Upper lobe of left lung (tissue), 6 donors: ENCODE measurements around the gene CDK13. TPM values are rescaled to one million over a fixed set of nuclear protein-coding genes. Genes with fewer than 3 reads are reported as not detected.
A peak's percentile ranks its signal among the peaks of the same experiment; 100 is the strongest.

Experiments used
- ATAC-seq, 2 donors: fragments of 200-7000 bp; cut with Tn5 transposase; one replicate each; pipeline ENCODE4 v1.9.1; 2022; ENCODE audit warnings: mild to moderate bottlenecking in 2 of 2, moderate library complexity in 2 of 2; ENCODE audit not compliant: low FRiP score in 2 of 2
- DNase-seq, 2 donors: peaks; one replicate each; pipeline ENCODE4 v3.0.0-alpha.2; 2019 to 2020
- H3K27ac ChIP-seq, 4 donors: fragments of 200-600 bp; sonication (generic); one replicate each; pipeline ENCODE4 v1.5.1; 2016 to 2019
- H3K27me3 ChIP-seq, 4 donors: fragments of 200-600 bp; sonication (generic); one replicate each; pipeline ENCODE4 v1.5.1; 2017 to 2019
- H3K36me3 ChIP-seq, 4 donors: fragments of 200-600 bp; sonication (generic); one replicate each; pipeline ENCODE4 v1.5.1; 2016 to 2019
- H3K4me1 ChIP-seq, 4 donors: fragments of 200-600 bp; sonication (generic); one replicate each; pipeline ENCODE4 v1.5.1; 2018 to 2019
- H3K4me3 ChIP-seq, 4 donors: fragments of 200-600 bp; sonication (generic); one replicate each; pipeline ENCODE4 v1.5.1; 2017 to 2019; ENCODE audit warnings: mild to moderate bottlenecking in 2 of 4, moderate library complexity in 1 of 4
- H3K9me3 ChIP-seq, 4 donors: fragments of 200-600 bp; sonication (generic); one replicate each; pipeline ENCODE4 v1.5.1; 2018 to 2019
- EP300 ChIP-seq, 4 donors: sonication (generic); formaldehyde crosslinking; IDR thresholded peaks; one replicate each; pipeline ENCODE4 v1.5.1; 2017; ENCODE audit warnings: antibody characterized with exemption in 4 of 4, control low read depth in 2 of 4
- POLR2A ChIP-seq, 4 donors: fragments of 450-650 bp; IDR thresholded peaks; one replicate each; pipeline ENCODE4 v1.5.1; 2016 to 2017; ENCODE audit warnings: antibody characterized with exemption in 4 of 4, mild to moderate bottlenecking in 2 of 4
- POLR2AphosphoS5 ChIP-seq, 2 donors: sonication (generic); formaldehyde crosslinking; IDR thresholded peaks; one replicate each; pipeline ENCODE4 v1.5.1; 2017; ENCODE audit warnings: antibody characterized with exemption in 2 of 2
- WGBS, 2 donors: methylation state at CpG; one replicate each; pipeline ENCODE4 v1.1.5; 2017 to 2018; 5-methylcytosine and 5-hydroxymethylcytosine counted together
- total RNA-seq, 6 donors: library from RNA; depleted of rRNA in 4 of 6; stranded (reverse); fragments of >200 nt in 4 of 6; gene quantifications; one replicate each; pipeline versions ENCODE4 v1.1.0 to v1.2.1, GENCODE V29; 2016 to 2021
- TF ChIP-seq, protein P1 (sequence below), 6 experiments: fragments of 450-650 bp in 4 of 6; fragments of 200-600 bp in 2 of 6; sonication (generic) in 2 of 6; IDR thresholded peaks; one replicate each; pipeline ENCODE4 v1.5.1; 2016 to 2019; ENCODE audit warnings: antibody characterized with exemption in 6 of 6
- donor health status: DM: no; HTN: no; CAD: no; lungs with moderate emphysema.
- donor health status: DM: no; HTN: yes; CAD: no; lungs with severe emphysema.

Gene CDK13
- total RNA-seq, 6 donors from 2014 or later: 39.0 to 145 (median 77.3) TPM

GRCh38 chr7:40043164-40043563, 93.1 kb downstream of the CDK13 start:
- no peaks in the 10 kb centered on the region for H3K27me3 ChIP-seq
- no peak for TF ChIP-seq POLR2AphosphoS5 (IDR thresholded peaks at IDR 0.05)
- TF ChIP-seq POLR2A (IDR thresholded peaks at IDR 0.05): no peak
- no peak for TF ChIP-seq EP300 (IDR thresholded peaks at IDR 0.05)
- TF ChIP-seq, protein P1, sequence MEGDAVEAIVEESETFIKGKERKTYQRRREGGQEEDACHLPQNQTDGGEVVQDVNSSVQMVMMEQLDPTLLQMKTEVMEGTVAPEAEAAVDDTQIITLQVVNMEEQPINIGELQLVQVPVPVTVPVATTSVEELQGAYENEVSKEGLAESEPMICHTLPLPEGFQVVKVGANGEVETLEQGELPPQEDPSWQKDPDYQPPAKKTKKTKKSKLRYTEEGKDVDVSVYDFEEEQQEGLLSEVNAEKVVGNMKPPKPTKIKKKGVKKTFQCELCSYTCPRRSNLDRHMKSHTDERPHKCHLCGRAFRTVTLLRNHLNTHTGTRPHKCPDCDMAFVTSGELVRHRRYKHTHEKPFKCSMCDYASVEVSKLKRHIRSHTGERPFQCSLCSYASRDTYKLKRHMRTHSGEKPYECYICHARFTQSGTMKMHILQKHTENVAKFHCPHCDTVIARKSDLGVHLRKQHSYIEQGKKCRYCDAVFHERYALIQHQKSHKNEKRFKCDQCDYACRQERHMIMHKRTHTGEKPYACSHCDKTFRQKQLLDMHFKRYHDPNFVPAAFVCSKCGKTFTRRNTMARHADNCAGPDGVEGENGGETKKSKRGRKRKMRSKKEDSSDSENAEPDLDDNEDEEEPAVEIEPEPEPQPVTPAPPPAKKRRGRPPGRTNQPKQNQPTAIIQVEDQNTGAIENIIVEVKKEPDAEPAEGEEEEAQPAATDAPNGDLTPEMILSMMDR (IDR thresholded peaks at IDR 0.05): no peak
- no peak overlapping the region for H3K27ac ChIP-seq
- no peaks in the 10 kb centered on the region for H3K4me1 ChIP-seq
- ATAC-seq (no peak), DNase-seq (no peak)
- H3K9me3 ChIP-seq: no peaks in the 10 kb centered on the region
- peaks cover 0 to 8% (median 0%) of the 10 kb centered on the region in 4 donors for H3K36me3 ChIP-seq
- 92 to 94% methylated on average over 2 of the region's 2 CpGs for WGBS, 2 donors
- no peak overlapping the region for H3K4me3 ChIP-seq

DNA sequence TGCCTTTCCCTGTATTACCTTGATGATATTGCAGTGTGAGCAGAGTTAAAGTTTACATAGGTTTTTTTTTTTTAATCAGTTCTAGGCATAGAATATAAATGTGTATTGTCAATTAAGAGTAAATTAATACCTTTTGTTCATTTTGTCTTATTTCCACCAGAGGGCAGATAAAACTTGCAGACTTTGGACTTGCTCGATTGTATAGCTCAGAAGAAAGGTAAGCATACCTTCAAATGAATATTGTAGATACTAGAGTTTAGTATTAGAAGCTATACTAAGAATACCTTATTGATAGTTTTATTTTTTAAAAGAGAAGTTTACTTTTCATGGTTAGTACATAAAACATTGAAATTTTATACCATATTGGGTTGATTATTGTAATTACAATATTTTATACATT, 97.6 kb downstream of the CDK13 start:
- no peaks in the 10 kb centered on the region for H3K4me1 ChIP-seq
- no peaks in the 10 kb centered on the region for H3K27me3 ChIP-seq
- peaks cover 0 to 4% (median 0%) of the 10 kb centered on the region in 4 donors for H3K36me3 ChIP-seq
- ATAC-seq (no peak), DNase-seq (no peak)
- no peak overlapping the region for H3K4me3 ChIP-seq
- 84 to 92% methylated on average over 1 of the region's 1 CpG for WGBS, 2 donors
- TF ChIP-seq, protein P1 (IDR thresholded peaks at IDR 0.05): no peak
- TF ChIP-seq POLR2AphosphoS5 (IDR thresholded peaks at IDR 0.05): no peak
- no peak for TF ChIP-seq EP300 (IDR thresholded peaks at IDR 0.05)
- TF ChIP-seq POLR2A (IDR thresholded peaks at IDR 0.05): no peak
- no peaks in the 10 kb centered on the region for H3K9me3 ChIP-seq
- H3K27ac ChIP-seq: no peak overlapping the region

DNA sequence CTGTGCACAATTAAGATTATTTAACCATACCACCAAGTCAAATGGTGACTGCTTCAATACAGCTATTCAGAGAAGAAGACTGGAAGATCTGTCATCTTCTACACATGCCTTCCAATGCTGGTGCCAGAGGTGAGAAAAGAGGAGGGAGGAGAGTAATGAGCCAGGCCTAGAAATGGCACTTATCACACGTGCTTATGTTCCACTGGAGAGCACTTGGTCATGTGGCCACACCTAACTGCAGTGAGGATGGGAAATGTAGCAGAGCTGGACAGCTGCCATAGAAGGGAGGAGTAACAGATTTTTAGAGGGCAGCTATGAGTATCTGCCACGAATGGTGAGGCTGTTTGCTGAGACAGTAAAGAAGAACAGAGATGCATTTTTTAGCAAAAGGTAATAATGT, 107.2 kb downstream of the CDK13 start:
- Histone ChIP-seq H3K36me3 (peaks cover 0 to 12% (median 1%) of the 10 kb centered on the region in 4 donors), H3K27ac (no peak overlapping the region), H3K4me3 (no peak overlapping the region), H3K4me1 (peaks cover 0 to 13% (median 4%) of the 10 kb centered on the region in 4 donors), H3K27me3 (no peaks in the 10 kb centered on the region), H3K9me3 (no peaks in the 10 kb centered on the region)
- ATAC-seq: peak; percentile 52 to 83
- peak in 1 of 2 donors; percentile 72 for DNase-seq
- WGBS, 2 donors: 17 to 42% methylated on average over 2 of the region's 2 CpGs
- TF ChIP-seq POLR2AphosphoS5 (IDR thresholded peaks at IDR 0.05) (peak in 1 of 2 donors; percentile 14), EP300 (IDR thresholded peaks at IDR 0.05) (no peak)

GRCh38 chr7:40058026-40058425, 108.0 kb downstream of the CDK13 start:
- Histone ChIP-seq H3K9me3 (no peaks in the 10 kb centered on the region), H3K4me3 (no peak overlapping the region), H3K4me1 (peaks cover 0 to 13% (median 4%) of the 10 kb centered on the region in 4 donors), H3K27me3 (no peaks in the 10 kb centered on the region), H3K27ac (no peak overlapping the region), H3K36me3 (peaks cover under 1 to 17% (median 3%) of the 10 kb centered on the region in 4 donors)
- 80 to 82% methylated on average over 2 of the region's 2 CpGs for WGBS, 2 donors
- TF ChIP-seq POLR2AphosphoS5 (IDR thresholded peaks at IDR 0.05) (no peak), POLR2A (IDR thresholded peaks at IDR 0.05) (no peak), EP300 (IDR thresholded peaks at IDR 0.05) (no peak)
- TF ChIP-seq, protein P1 (IDR thresholded peaks at IDR 0.05): no peak
- DNase-seq (no peak), ATAC-seq (no peak)

GRCh38 chr7:40058636-40059035, 108.6 kb downstream of the CDK13 start:
- TF ChIP-seq POLR2AphosphoS5 (IDR thresholded peaks at IDR 0.05) (no peak), EP300 (IDR thresholded peaks at IDR 0.05) (no peak)
- peaks cover 3 to 23% (median 8%) of the 10 kb centered on the region in 4 donors for H3K36me3 ChIP-seq
- DNase-seq (no peak), ATAC-seq (no peak)
- H3K4me3 ChIP-seq: no peak overlapping the region
- H3K4me1 ChIP-seq: peaks cover 0 to 13% (median 4%) of the 10 kb centered on the region in 4 donors
- H3K27me3 ChIP-seq: no peaks in the 10 kb centered on the region
- no peak overlapping the region for H3K27ac ChIP-seq
- H3K9me3 ChIP-seq: no peaks in the 10 kb centered on the region

DNA sequence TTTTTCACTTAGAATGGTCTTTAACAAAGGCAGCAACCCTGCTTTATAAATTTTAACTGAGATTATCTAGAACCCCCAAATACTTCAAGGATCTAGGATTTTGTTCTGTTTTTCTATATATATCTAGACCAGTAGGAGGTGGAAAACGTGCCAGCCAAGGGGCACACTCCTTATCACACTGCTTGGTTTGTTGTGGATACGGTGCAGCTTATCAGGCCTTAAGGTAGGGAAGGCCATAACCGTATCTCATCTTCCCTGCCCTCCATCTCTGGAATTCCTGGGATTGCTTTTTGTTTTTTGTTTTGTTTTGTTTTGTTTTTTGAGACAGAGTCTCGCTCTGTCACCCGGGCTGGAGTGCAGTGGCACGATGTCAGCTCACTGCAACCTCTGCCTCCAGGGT, 109.0 kb downstream of the CDK13 start:
- TF ChIP-seq, protein P1 (IDR thresholded peaks at IDR 0.05): no peak
- TF ChIP-seq EP300 (IDR thresholded peaks at IDR 0.05) (no peak), POLR2AphosphoS5 (IDR thresholded peaks at IDR 0.05) (no peak), POLR2A (IDR thresholded peaks at IDR 0.05) (no peak)
- DNase-seq: no peak
- WGBS, 2 donors: 83 to 95% methylated on average over 6 of the region's 6 CpGs
- no peak overlapping the region for H3K4me3 ChIP-seq
- H3K27me3 ChIP-seq: no peaks in the 10 kb centered on the region
- H3K4me1 ChIP-seq: peaks cover 0 to 13% (median 4%) of the 10 kb centered on the region in 4 donors
- peaks cover 3 to 27% (median 11%) of the 10 kb centered on the region in 4 donors for H3K36me3 ChIP-seq
- ATAC-seq: no peak
- H3K9me3 ChIP-seq: no peaks in the 10 kb centered on the region
- H3K27ac ChIP-seq: no peak overlapping the region
